SJSA1 (cell line): ENCODE data around the gene LMX1B. TPM values are rescaled to one million over a fixed set of nuclear protein-coding genes. Genes with fewer than 3 reads are reported as not detected.

Experiments used
- DNase-seq, 2 experiments: peaks; one replicate each; pipeline ENCODE4 v3.0.0-alpha.2; 2015 to 2020; ENCODE audit warnings: low spot score in 2 of 2, low read depth in 1 of 2
- H3K27ac ChIP-seq: fragments of 250-450 bp; sonication (Bioruptor Pico); 2 replicates; pipeline ENCODE4 v1.5.1; 2020; ENCODE audit warnings: mild to moderate bottlenecking, moderate library complexity
- H3K27me3 ChIP-seq: fragments of 250-450 bp; sonication (Bioruptor Pico); replicated peaks from 2 replicates; pipeline ENCODE4 v1.5.1; 2020; ENCODE audit warnings: mild to moderate bottlenecking, moderate library complexity
- H3K36me3 ChIP-seq: fragments of 250-450 bp; sonication (Bioruptor Pico); 2 replicates; pipeline ENCODE4 v1.5.1; 2020; ENCODE audit warnings: mild to moderate bottlenecking
- H3K4me1 ChIP-seq: fragments of 250-450 bp; sonication (Bioruptor Pico); replicated peaks from 2 replicates; pipeline ENCODE4 v1.6.1; 2021; ENCODE audit warnings: mild to moderate bottlenecking
- H3K4me3 ChIP-seq: fragments of 250-450 bp; sonication (Bioruptor Pico); 2 replicates; pipeline ENCODE4 v1.5.1; 2020; ENCODE audit warnings: mild to moderate bottlenecking
- H3K9me3 ChIP-seq: fragments of 250-450 bp; sonication (Bioruptor Pico); replicated peaks from 2 replicates; pipeline ENCODE4 v1.5.1; 2020; ENCODE audit warnings: mild to moderate bottlenecking
- total RNA-seq: library from RNA; depleted of rRNA; stranded (reverse); fragments of >200 nt; shearing (Covaris generic); gene quantifications from 2 replicates; pipeline ENCODE4 v1.2.3, GENCODE V29; 2014

The LMX1B gene
- total RNA-seq, 1 experiment from 2014 or later = not detected

- Histone ChIP-seq H3K4me3 (no peak overlapping the region), H3K4me1 (no peaks in the 10 kb centered on the region), H3K27me3 (peaks cover 22% of the 10 kb centered on the region; the same call in 1 of the 2 replicates), H3K9me3 (no peaks in the 10 kb centered on the region), H3K36me3 (no peaks in the 10 kb centered on the region), H3K27ac (no peak overlapping the region)
- DNase-seq = no peak
Observed at GRCh38 chr9:126672634-126673284, 59.0 kb downstream of the LMX1B start.

- Histone ChIP-seq H3K27ac (no peak overlapping the region), H3K27me3 (peaks cover 22% of the 10 kb centered on the region; the same call in 1 of the 2 replicates), H3K36me3 (no peaks in the 10 kb centered on the region), H3K9me3 (no peaks in the 10 kb centered on the region), H3K4me3 (no peak overlapping the region), H3K4me1 (no peaks in the 10 kb centered on the region)
- no peak for DNase-seq
Observed at GRCh38 chr9:126673689-126674364, 60.1 kb downstream of the LMX1B start.

- no peak overlapping the region for H3K27ac ChIP-seq
- no peak overlapping the region for H3K4me3 ChIP-seq
- H3K36me3 ChIP-seq = no peaks in the 10 kb centered on the region
- H3K9me3 ChIP-seq = no peaks in the 10 kb centered on the region
- H3K27me3 ChIP-seq = peaks cover 22% of the 10 kb centered on the region; the same call in 1 of the 2 replicates
- DNase-seq = no peak
- H3K4me1 ChIP-seq = no peaks in the 10 kb centered on the region
Observed at GRCh38 chr9:126674365-126675146, 60.8 kb downstream of the LMX1B start.

DNA sequence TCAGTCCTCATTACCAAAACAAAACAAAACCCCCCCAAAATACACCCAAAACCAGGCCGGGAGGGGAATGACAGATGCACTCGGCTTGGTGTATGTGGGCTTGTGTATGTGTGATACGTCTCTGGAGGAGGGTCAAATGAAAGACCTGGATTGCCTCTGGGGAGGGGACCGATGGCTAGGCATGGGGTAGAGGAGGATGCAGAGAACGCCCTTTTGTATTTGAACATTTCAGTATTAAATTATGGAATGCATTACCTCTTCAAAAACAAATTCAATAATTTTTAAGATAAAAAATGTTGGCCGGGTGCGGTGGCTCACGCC lies 61.4 kb downstream of the LMX1B start:
- no peak overlapping the region for H3K4me3 ChIP-seq
- H3K27me3 ChIP-seq = peaks cover 22% of the 10 kb centered on the region; the same call in 1 of the 2 replicates
- H3K27ac ChIP-seq = no peak overlapping the region

GRCh38 chr9:126676102-126676684 lies 62.5 kb downstream of the LMX1B start:
- Histone ChIP-seq H3K27me3 (peaks cover 22% of the 10 kb centered on the region; the same call in 1 of the 2 replicates), H3K4me3 (no peak overlapping the region), H3K9me3 (no peaks in the 10 kb centered on the region), H3K36me3 (no peaks in the 10 kb centered on the region), H3K27ac (no peak overlapping the region), H3K4me1 (no peaks in the 10 kb centered on the region)
- DNase-seq = no peak

More for the DNA sequence above, 61.4 kb downstream of the LMX1B start:
- no peak for DNase-seq
- no peaks in the 10 kb centered on the region for H3K9me3 ChIP-seq
- H3K36me3 ChIP-seq = no peaks in the 10 kb centered on the region
- H3K4me1 ChIP-seq = no peaks in the 10 kb centered on the region

DNA sequence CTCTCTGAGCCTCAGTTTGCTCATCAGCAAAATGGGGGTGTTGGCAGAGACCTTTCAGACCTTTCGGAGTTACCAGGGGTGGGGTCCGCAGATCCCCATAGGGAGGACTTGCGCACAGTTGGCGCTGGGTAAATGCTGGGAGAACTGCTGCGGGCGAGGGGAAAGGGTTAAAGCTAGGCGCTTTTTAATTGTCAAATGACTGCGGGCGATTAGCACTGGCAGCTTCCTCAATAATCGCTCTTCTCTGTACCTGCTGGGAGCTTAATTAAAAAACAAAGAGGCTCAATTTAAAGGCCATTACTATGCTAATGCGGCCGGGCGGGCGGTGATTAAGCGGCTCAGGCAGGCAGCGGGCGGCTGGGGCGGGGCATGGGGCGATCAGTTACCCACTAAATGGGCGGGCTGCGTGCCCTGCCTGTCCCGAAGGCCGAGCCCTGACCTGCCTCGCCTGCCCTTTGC lies 63.0 kb downstream of the LMX1B start:
- Histone ChIP-seq H3K27me3 (peaks cover 22% of the 10 kb centered on the region; the same call in 1 of the 2 replicates), H3K27ac (no peak overlapping the region), H3K4me1 (no peaks in the 10 kb centered on the region), H3K4me3 (no peak overlapping the region), H3K36me3 (no peaks in the 10 kb centered on the region), H3K9me3 (no peaks in the 10 kb centered on the region)
- DNase-seq = no peak

DNA sequence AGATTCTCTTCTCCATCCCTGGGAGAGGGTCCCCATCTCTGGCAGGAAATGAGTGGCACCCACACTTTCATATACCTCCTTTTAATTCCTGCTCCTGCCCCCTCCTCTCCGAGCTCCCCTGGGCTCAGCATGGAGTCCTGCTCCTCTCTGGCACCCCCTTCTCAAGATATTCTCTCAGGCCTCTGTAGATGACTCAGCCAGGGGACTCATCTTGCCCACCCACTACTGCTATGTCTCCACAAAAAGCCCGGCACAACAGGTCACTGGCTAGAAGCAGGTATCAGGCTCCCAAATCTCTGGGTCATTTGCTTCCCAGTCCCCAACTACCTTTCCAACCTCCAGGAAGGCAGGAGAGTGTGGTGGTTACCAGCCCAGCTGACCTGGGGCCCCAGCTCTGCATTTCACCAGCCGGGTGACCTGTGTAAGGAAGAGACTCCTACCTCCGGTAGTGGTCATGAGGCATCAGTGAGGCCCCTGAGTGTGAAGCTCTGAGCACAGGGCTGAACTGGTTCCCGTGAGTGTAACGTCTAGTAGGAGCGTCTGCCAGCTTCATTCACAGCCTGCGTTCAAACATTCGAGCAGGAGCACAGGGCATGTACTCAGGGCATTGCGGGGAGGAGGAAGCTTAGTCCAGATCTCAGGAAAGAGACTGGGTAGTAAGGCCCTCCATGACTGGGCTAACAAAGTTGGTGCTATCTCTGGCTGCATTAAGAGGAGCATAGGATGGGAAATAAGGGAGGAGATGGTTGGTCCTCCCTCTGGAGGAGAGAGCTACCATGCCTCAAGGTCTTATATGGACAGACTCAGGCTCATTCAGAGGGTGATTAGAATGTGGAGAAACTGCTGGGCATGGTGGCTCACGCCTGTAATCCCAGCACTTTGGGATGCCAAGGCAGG lies 63.7 kb downstream of the LMX1B start:
- Histone ChIP-seq H3K9me3 (no peaks in the 10 kb centered on the region), H3K4me1 (no peaks in the 10 kb centered on the region), H3K27ac (no peak overlapping the region), H3K36me3 (no peaks in the 10 kb centered on the region), H3K27me3 (peaks cover 17% of the 10 kb centered on the region; the same call in 1 of the 2 replicates), H3K4me3 (no peak overlapping the region)
- DNase-seq = no peak

- H3K4me3 ChIP-seq = no peak overlapping the region
- H3K27me3 ChIP-seq = peaks cover 14% of the 10 kb centered on the region
- no peaks in the 10 kb centered on the region for H3K9me3 ChIP-seq
- no peak for DNase-seq
- H3K27ac ChIP-seq = no peak overlapping the region
- H3K4me1 ChIP-seq = no peaks in the 10 kb centered on the region
- no peaks in the 10 kb centered on the region for H3K36me3 ChIP-seq
Observed at GRCh38 chr9:126678989-126679388, 65.3 kb downstream of the LMX1B start.

GRCh38 chr9:126681336-126681735 lies 67.6 kb downstream of the LMX1B start:
- Histone ChIP-seq H3K27me3 (peaks cover 17% of the 10 kb centered on the region), H3K27ac (no peak overlapping the region), H3K4me1 (no peaks in the 10 kb centered on the region), H3K36me3 (no peaks in the 10 kb centered on the region), H3K9me3 (no peaks in the 10 kb centered on the region), H3K4me3 (no peak overlapping the region)
- no peak for DNase-seq

GRCh38 chr9:126682113-126682810 lies 68.5 kb downstream of the LMX1B start:
- Histone ChIP-seq H3K27ac (no peak overlapping the region), H3K27me3 (peaks cover 20% of the 10 kb centered on the region), H3K4me1 (no peaks in the 10 kb centered on the region), H3K9me3 (no peaks in the 10 kb centered on the region), H3K36me3 (no peaks in the 10 kb centered on the region), H3K4me3 (no peak overlapping the region)
- no peak for DNase-seq

- no peaks in the 10 kb centered on the region for H3K4me1 ChIP-seq
- no peaks in the 10 kb centered on the region for H3K36me3 ChIP-seq
- peaks cover 23% of the 10 kb centered on the region for H3K27me3 ChIP-seq
- no peak overlapping the region for H3K27ac ChIP-seq
- H3K9me3 ChIP-seq = no peaks in the 10 kb centered on the region
- no peak for DNase-seq
- no peak overlapping the region for H3K4me3 ChIP-seq
Observed at GRCh38 chr9:126682928-126683697, 69.4 kb downstream of the LMX1B start.

DNA sequence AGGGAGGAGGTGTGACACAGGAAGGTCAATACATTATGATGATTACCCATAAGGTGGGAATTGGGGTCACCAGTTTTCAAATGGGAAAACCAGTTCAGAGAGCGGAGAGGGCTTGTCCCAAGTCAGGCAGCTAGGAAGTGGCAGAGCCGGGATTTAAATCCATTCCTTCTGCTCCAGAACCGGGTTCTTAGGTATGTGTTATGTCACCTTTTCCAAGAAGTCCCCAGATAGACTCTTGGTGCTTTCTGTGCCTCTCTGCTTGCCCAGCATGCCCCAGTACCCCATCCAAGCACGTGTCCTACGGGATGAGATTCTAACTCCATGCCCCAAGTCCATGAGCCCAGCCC lies 69.9 kb downstream of the LMX1B start:
- Histone ChIP-seq H3K27ac (no peak overlapping the region), H3K36me3 (no peaks in the 10 kb centered on the region), H3K9me3 (no peaks in the 10 kb centered on the region), H3K4me3 (no peak overlapping the region), H3K27me3 (peaks cover 23% of the 10 kb centered on the region), H3K4me1 (no peaks in the 10 kb centered on the region)
- no peak for DNase-seq
